DLD1 (cell line): ENCODE data around the gene SRSF5.

Experiments
- in situ Hi-C: cut with HindIII; loops from 2 replicates; pipeline ENCODE4 v1.10.0; 2017; ENCODE audit warnings: low sequenced_read_pairs

The SRSF5 gene

DNA sequence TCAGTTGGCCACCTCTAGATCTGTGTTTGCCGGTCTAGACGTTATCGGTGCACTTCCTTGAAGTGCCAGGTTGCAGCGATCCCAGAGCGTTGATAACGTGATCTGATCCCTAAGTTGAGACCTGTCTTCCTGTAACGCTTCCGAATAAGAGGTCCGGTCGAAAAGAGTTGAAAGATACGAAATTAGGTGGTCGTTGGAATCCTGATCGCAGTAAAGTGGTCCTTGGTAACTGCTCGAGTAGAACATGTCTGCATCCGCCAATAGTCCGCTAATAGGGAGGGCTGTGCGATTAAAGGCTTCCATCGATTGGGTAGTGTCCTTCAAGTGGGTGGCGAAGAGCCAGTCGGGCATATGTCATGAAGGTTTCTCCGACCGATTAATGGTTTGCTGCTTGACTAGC, 2.7 kb downstream of the SRSF5 start:
- in situ Hi-C loops: no loop called here

DNA sequence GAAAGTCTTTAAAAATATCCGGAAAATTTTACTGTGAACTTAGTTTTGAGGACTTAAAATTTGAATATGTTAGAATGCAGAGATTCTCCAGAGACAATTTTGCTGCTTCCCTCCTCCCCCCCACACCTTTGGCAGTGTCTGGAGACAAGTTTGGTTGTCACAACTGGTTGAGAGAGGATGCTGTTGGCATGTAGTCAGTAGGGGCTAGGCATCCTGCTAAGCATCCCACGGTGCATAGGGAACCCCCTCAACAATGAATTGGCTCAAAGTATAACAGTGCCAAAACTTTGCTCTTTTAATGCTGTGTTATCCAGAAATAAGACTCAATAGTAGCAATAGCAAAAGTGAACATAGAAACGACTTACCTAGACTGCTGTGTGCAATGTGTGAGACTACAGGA, 3.6 kb downstream of the SRSF5 start:
- in situ Hi-C loops: no loop called here

DNA sequence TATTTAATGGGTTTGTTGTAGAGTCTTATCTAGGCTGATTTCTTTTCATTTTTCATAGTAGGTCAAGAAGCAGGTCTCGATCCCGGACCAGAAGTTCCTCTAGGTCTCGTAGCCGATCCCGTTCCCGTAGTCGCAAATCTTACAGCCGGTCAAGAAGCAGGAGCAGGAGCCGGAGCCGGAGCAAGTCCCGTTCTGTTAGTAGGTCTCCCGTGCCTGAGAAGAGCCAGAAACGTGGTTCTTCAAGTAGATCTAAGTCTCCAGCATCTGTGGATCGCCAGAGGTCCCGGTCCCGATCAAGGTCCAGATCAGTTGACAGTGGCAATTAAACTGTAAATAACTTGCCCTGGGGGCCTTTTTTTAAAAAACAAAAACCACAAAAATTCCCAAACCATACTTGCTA, 4.2 kb downstream of the SRSF5 start:
- in situ Hi-C loops: no loop called here

DNA sequence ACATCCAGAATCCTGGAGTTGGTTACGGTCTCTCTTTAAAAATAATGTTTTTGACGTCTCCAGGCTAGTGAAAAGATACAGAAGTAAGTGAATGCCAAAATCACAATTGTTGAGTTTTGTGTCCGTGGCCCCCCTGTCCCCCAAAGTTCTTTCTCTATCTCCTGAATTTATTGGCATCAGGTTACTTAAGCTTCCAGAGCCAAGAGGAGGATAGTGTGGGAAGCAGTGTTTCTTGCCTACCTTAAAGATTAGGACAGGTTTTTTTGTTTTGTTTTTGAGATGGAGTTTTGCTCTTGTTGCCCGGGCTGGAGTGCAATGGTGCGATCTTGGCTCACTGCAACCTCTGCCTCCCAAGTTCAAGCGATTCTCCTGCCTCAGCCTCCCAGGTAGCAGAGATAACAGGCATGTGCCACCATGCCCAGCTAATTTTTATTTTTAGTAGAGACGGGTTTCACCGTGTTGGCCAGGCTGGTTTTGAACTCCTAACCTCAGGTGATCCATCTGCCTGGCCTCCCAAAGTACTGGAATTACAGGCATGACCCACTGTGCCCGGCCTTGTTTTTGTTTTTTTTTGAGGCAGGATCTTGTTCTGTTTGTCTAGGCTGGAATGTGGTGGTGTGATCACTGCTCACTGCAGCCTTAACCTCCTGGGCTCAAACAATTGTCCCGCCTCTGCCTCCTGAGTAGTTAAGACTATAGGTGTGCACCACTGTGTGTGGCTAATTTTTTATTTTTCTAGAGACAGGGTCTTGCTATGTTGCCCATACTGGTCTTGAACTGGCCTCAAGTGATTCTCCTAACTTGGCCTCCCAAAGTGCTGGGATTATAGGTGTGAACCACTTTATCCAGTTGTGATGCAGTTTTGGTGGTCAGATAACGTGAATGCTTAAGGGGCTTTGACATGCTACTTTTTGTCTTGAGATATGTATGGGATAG, 5.4 kb downstream of the SRSF5 start:
- in situ Hi-C loops: no loop called here

DNA sequence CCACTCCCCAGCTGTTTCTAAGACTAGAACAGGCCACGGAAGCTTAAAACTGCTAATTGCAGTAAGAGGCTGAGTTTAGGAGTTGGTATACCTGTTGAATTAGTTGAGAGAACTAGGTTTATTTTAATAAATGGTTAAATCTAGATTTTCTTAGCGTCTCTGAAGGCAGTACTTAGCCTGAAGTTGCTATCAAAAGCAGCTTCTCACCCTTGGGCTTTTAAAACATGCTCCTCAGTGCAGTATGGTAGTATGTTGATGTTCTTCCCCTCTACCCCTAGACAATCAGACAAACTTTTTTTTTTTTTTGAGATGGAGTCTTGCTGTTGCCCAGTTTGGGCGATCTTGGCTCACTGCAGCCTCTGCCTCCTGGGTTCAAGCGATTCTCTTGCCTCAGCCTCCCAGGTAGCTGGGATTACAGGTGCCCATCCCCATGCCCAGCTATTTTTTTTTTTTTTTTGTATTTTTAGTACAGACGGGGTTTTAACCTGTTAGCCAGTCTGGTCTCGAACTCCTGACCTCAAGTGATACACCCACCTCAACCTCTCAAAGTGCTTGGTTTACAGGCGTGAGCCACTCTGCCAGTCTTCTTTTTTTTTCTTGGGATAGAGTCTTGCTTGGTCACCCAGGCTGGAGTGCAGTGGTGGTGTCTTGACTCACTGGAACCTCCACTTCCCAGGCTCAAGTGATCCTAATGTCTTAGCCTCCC, 6.8 kb downstream of the SRSF5 start:
- in situ Hi-C loops: no loop called here

DNA sequence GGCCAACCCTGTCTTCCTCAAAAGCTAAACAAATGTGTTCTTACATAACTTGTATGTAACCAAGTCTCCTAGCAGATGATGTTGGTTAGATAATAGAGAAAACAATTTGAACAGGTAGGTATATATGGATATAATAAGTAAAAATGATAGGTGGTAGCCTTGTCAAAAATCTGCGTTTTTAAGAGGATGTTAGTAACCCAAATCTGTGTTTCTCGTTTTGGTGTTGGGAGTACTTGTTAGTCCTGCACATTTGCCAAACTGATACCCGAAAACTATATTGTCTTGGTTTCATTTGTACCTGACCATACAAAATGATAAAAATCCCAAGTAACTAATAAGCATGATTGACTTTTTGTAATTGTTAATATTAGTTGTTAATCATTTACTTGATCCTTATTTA, 8.1 kb downstream of the SRSF5 start:
- in situ Hi-C loops: no loop called here

DNA sequence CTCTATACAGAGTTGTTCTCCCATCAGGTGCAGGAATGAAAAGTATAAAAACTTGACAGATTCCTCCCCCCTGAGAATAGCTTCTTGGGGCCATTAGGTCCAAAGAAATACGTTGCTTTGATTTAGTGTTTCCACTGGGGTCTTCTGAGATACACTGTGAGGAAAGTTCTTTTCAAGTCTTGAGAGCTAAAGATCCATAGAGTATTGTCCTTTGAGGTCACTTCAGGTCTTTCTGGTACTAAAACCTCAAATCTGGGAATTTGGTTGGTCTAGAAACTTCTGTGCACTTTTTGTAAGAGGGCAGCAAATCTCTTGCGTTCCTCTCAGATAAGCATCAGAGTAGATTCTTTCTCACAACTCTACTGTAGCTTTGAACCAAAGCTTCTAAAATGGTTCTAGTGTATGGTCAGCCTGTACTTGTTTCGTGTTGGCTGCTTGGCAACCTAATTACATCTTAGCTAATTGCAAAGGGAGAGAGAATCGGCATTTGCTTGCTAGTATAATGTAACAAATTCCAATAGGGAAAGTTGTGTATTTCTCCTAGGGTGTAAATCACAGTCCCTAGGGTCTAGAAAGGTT, 10.0 kb downstream of the SRSF5 start:
- in situ Hi-C loops: no loop called here

DNA sequence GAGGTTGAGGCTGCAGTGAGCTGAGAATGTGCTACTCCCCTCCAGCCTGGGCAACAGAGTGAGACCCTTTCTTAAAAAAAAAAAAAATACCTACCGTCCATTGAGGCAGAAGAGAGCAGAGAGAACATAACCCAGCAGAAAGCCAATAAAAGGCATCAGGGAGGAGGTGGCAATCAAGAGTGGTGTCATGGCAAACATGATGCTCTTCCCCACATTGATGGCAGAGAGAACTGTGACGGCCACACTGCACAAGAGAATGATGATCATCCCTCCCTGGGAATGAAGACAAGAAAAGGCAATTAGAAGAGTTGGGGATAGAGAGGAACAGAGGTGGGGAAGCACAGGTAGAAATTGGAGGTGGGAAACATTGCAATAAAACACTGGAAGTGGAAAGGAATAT, 12.1 kb downstream of the SRSF5 start:
- in situ Hi-C loops: no loop called here

DNA sequence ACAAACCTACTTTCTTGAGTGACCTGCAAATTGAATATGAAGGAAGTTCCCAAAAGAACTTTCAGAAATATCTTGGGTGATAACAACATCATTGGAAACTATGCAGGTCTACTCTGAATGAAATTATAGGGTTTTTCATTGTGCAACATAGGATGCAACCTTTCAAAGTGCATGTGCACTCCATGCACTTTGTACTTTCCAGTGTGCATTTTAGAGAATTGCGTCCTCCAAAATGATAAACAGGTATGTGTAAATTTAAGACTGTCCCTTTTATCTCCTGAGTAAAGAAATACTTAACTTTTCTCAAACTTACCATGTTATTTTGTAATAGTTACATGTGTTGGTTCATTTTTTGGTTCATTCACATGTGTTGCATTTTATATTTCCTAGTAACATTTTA, 13.2 kb downstream of the SRSF5 start:
- in situ Hi-C loops: no loop called here

DNA sequence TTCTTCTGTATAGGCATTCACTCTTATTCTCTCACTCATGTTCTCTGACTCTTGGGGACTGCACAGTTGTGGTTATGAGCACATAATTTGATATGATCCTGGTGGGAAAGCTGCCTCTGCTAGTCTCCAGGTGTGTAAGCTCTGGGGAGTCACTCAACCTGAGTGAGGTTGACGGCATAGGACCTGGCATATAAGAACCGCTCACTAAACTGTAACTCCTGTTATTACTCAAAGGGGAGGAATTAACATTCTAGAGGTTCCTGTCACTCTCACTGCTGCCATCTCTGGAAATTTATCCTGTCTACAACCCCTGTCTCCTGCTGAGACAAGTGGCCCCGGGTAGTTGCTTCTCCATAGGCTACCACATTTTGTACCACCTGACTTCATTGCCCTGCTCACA, 14.0 kb downstream of the SRSF5 start:
- in situ Hi-C loops: no loop called here

DNA sequence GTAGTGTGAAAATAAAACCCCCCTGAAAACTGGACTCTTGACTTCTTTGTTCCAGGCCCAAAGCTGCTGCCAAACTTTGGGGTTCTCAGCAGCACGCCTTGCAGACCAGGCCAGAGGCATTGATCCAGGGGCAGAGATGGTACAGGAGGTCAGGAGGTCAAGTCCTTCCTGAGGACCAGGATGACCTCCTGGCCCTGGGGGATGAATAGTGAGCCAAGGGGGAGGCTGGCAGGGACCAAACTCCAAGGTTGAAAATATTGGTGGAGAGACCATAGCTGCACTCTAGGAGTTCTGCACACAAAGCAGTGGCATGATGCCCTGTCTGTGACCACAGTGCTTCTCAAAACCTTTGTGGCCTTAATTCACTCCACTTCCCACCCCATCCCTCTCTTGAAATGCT, 18.0 kb downstream of the SRSF5 start:
- in situ Hi-C loops: no loop called here

DNA sequence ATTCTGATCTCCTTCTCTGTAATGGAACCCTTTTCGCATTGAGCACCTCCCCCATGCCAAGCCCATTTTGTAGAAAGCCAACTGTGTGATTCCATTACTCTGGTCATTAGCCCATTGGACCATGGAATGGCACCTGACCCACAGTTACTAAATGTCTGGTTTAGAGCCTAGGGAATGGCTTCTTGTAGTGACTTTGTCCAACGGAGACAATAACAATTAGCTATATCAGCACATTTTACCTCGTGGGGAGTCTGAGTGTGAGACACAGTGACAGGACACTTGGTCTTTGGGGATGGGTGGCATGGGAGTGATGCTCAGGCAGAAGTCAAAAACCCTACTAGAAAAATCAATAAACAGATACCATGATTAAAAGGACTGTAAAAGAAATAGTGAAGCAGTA, 19.7 kb downstream of the SRSF5 start:
- in situ Hi-C loops: no loop called here

DNA sequence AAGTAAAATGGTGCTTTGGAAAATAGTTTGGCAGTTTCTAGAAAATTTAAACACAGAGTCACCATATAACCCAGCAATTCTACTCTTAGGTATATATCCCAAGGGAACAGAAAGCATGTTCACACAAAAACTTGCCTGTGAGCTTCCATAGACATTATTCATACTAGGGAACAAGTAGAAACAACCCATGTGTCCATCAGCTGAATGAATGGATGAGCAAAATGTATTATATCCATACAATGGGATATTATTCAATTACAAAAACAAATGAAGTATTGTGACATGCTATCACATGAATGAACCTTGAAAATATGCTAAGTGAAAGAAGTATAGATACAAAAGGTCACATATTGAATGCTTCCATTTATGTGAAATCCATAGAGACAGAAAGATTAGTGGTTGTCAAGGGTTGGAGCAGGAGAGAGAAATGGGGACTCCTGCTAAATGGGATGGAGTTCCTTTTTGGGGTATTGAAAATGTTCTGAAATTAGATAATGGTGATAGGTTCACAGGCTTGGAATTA, 22.2 kb downstream of the SRSF5 start:
- in situ Hi-C loops: no loop called here

DNA sequence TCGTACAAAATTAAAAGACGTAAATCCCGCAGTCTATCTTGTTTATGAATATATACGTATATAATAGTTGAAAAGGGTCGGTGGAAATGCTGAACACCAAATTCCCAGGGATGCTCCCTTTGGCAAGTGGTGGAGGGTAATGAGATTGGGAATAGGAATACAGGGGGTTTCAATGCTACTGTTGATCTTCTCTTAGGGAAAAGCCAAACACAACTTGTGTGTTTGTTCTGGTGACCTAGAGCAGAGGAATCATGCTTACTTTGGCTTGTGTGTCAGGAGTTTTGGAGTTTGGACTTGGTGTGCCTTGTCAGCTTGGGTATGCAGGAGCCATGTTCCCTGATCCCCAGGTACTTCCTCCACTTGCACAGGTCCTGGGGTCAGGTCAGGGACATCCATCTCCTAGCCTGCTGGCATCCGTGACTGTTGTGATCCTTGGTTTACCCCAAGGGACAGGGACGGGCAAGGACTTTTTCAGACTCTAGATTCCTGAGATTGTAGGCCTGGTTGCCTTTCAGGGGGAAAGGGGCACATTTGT, 26.0 kb downstream of the SRSF5 start:
- in situ Hi-C loops: no loop called here

DNA sequence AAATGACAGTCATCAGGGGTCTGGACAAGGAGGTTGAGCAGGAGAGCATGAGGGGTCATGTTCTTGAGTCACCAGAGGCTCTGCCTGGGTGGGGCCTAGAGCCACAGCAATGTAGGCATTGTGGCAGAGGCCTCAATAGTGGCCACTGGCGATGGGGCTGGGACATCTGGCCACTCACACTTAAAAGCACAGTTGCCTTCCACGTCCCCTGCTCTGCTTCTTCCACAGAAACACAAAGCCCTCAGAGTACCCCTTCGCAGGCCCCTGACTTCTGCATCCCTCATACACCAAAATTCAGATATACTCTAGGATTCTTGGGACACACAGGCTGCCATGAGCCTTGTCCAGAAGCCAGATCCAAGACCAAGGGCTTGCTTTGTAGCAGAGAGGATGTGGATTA, 27.8 kb downstream of the SRSF5 start:
- in situ Hi-C loops: no loop called here

DNA sequence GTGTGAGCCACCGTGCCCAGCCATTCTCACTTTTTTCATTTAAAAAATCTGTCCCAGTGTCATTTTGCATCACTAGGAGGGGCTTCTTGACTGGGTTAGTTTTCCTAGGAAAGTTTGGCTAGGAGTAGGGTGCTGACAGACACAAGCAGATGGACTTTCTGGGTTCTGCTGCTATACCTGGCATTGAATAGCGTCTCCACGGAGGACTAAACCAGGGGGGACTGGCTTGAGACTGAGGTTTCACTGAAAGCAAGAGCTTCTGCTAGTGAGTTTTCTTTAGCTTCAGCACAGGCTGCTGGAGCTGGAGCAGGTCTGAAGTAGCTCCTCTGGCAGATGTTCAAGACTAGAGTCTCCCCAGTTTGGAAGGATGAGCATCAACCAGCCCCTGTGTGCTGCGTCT, 28.7 kb downstream of the SRSF5 start:
- in situ Hi-C loops: no loop called here

DNA sequence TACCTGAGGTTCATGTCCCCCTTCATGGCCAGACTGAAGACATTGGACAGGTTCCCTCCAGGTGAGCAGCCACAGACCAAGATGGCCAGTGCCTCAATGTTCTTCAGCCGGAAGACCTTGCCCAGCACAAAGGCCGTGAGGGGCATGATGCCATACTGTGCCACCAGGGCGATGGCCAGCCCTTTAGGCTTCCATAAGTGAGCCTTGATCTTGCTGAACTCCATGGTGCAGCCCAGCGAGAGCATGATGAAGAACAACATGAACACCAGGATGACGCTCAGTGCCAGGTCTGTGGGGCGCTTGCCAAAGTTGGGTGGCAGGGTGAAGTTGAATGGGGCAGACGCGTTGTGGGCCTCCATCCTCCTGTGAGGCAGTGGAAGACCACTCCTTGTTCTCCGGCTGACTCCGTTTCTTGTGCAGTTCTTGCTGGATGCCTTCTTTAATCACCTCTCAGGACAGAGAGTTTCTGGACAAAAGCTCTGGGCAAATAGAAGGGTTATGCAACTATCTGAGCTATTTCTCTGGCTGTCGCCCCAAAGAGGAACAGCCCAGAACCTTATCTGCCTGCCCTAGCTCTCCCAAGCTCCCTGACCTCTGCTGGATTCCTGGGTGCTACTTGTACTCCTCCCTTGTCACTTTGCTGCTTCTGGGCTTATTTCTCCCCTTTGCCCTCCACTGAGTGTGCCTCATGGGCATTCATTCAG, 30.0 kb downstream of the SRSF5 start, which contains the start of gene SLC10A1:
TSS of gene SLC10A1 (minus strand) at position 445 of the 704 bp plus-strand sequence. CDS start at position 359, 86 bp downstream.
- in situ Hi-C loops: no loop called here

DNA sequence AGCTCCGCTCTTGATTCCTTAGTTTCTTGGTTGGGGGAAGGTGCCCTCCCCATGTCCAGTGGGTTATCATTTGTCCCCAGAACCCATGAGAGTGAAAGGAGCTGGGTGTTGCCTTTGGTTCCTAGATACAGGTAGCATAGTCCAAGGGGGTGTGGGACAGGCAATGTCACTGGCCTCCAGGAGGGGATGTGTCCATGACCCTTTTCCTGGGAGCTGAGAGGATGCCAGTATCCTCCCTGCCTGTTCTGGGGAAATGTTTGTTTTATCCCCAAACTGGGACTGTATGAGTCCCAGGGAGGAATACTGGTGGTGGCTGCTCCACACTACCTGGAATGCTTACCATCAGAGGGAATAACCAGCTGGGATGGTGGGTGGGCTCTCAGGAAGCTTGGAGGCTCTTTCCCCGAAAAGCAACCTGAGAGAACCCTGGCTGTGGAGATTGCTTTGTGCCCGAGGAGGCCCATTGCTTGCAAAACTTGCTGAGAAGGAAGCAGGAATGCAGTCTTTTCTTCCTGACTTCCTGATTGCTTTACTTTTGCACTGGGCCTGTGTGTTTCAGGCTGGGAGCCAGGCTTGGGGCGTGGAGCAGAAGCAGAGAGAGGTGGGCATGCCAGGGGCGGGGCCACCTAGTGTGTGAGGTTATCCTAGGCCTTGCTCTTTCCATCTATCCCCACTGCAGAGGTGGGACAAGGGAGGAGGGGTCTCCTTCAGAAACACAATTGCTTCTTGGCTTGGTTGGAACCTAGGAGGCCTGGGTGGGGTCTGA, 30.8 kb downstream of the SRSF5 start:
- in situ Hi-C loops: no loop called here

DNA sequence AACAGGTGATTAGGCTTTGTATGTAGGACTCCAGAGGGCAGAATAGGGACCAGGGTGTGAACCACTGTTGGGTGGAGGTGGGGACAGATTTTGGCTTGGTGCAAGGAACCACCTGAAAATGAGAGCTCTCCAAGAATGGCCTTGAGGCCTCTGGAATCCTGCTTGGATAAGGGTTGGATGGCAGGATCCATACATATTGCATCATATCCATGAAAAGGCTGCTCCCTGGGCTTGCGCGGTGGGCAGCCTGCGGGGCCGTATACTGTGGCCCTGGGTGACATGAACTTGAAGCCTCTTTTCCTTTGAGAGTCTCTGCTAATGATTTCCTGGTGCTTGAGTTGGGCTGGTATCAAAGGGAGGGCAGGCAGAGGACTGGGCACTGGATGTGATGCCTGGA, 31.4 kb downstream of the SRSF5 start:
- in situ Hi-C loops: no loop called here

DNA sequence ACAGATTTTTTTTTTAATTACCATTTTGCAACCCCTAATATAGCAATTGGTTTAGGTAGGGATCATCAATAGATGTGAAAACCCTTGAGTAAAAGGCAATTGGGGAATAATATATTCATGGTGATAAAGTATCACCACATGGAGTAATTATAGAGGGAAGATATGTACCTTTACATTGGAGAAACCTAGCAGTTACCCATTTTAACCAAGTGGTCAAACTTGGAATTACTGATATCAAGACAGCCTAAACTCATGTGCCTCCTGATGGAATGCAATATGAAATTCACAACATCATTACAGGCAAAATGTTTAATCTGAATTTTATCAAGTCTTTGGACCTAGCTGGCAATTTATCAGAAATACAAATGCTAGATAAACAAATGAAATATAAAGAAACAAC, 36.8 kb downstream of the SRSF5 start:
- in situ Hi-C loops: no loop called here
